HG03039 (cell line): ENCODE measurements around the gene TMSB4X.
"Not testable (repeated sequence)": the region's sequence is repeated elsewhere in the genome, so short reads cannot be mapped to it uniquely, and the experiment has no call there.

ENCODE experiments used
- ATAC-seq: cut with Tn5 transposase; IDR thresholded peaks from one replicate; pipeline ENCODE4 v1.9.1; 2021; ENCODE audit warnings: mild to moderate bottlenecking, moderate library complexity; ENCODE audit not compliant: unreplicated experiment

TMSB4X gene

GRCh38 chrX:12974796-12975669 lies at the start of gene TMSB4X:
Gene TMSB4X (plus strand): TSS chrX:12975110.
- ATAC-seq, result peak; percentile 39

GRCh38 chrX:12929701-12930100 lies 45.2 kb upstream of the TMSB4X start:
- ATAC-seq, result no peak

- ATAC-seq, result no peak
Observed at GRCh38 chrX:12930150-12930549, 44.8 kb upstream of the TMSB4X start.

GRCh38 chrX:12932244-12932643 lies 42.7 kb upstream of the TMSB4X start:
- ATAC-seq, result no peak

- no peak for ATAC-seq
Observed at GRCh38 chrX:12934850-12935249, 40.1 kb upstream of the TMSB4X start.

- no peak for ATAC-seq
Observed at GRCh38 chrX:12936947-12937346, 38.0 kb upstream of the TMSB4X start.

GRCh38 chrX:12940471-12940870 lies 34.4 kb upstream of the TMSB4X start:
- not testable (repeated sequence) for ATAC-seq

- not testable (repeated sequence) for ATAC-seq
Observed at GRCh38 chrX:12943592-12943991, 31.3 kb upstream of the TMSB4X start.

GRCh38 chrX:12944452-12944851 lies 30.5 kb upstream of the TMSB4X start:
- ATAC-seq, result not testable (repeated sequence)

- ATAC-seq, result no peak
Observed at GRCh38 chrX:12945494-12945893, 29.4 kb upstream of the TMSB4X start.

GRCh38 chrX:12946406-12946805 lies 28.5 kb upstream of the TMSB4X start:
- ATAC-seq, result no peak

- ATAC-seq, result no peak
Observed at GRCh38 chrX:12946838-12947544, 27.9 kb upstream of the TMSB4X start.

GRCh38 chrX:12947545-12948235 lies 27.2 kb upstream of the TMSB4X start:
- ATAC-seq, result no peak

- ATAC-seq, result no peak
Observed at GRCh38 chrX:12948495-12948894, 26.4 kb upstream of the TMSB4X start.

- ATAC-seq, result no peak
Observed at GRCh38 chrX:12949205-12949926, 25.5 kb upstream of the TMSB4X start.

GRCh38 chrX:12949927-12950656 lies 24.8 kb upstream of the TMSB4X start:
- ATAC-seq, result peak; percentile 42

- no peak for ATAC-seq
Observed at GRCh38 chrX:12950851-12951594, 23.9 kb upstream of the TMSB4X start.

- no peak for ATAC-seq
Observed at GRCh38 chrX:12951595-12951975, 23.3 kb upstream of the TMSB4X start.

GRCh38 chrX:12953420-12953819 lies 21.5 kb upstream of the TMSB4X start:
- ATAC-seq, result no peak

GRCh38 chrX:12954376-12954775 lies 20.5 kb upstream of the TMSB4X start:
- ATAC-seq, result no peak
